Retinal pigment epithelial cell (primary cell): ENCODE data around the gene DDR2.

Experiments
- DNase-seq: peaks from one replicate; pipeline ENCODE4 v3.0.0-alpha.2; 2010; ENCODE audit warnings: low read depth
- H3K4me3 ChIP-seq: 2 replicates; pipeline ENCODE4 v1.5.1; 2011; ENCODE audit warnings: mild to moderate bottlenecking, low read length, control low read depth, moderate library complexity
- TF ChIP-seq, protein P1 (sequence below): conservative IDR thresholded peaks from 2 replicates; pipeline ENCODE4 v1.5.1; 2011; ENCODE audit warnings: low read depth, low read length, control low read depth, inconsistent platforms

DDR2 gene

DNA sequence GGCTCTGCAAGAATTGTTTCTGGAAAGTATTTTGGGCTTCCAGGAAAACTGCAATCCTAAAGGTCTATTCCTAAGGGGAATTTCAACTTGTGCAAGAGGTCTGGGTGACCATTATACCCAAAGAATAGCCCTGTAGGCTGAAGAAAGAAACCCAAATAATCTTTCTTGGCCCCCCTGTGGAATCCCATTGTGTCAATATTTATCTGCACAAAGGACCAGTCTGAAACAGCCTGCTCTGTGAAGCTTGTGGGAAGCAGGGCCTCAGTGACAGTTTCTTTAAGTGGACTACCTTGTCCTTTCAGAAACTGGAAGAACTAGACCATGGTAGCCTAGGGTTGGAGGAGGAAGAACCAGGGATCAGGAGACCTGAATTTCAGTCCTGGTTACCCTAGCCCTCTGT, 99.8 kb downstream of the DDR2 start:
- DNase-seq: no peak
- TF ChIP-seq, protein P1, sequence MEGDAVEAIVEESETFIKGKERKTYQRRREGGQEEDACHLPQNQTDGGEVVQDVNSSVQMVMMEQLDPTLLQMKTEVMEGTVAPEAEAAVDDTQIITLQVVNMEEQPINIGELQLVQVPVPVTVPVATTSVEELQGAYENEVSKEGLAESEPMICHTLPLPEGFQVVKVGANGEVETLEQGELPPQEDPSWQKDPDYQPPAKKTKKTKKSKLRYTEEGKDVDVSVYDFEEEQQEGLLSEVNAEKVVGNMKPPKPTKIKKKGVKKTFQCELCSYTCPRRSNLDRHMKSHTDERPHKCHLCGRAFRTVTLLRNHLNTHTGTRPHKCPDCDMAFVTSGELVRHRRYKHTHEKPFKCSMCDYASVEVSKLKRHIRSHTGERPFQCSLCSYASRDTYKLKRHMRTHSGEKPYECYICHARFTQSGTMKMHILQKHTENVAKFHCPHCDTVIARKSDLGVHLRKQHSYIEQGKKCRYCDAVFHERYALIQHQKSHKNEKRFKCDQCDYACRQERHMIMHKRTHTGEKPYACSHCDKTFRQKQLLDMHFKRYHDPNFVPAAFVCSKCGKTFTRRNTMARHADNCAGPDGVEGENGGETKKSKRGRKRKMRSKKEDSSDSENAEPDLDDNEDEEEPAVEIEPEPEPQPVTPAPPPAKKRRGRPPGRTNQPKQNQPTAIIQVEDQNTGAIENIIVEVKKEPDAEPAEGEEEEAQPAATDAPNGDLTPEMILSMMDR: no peak
- H3K4me3 ChIP-seq: no peak overlapping the region

DNA sequence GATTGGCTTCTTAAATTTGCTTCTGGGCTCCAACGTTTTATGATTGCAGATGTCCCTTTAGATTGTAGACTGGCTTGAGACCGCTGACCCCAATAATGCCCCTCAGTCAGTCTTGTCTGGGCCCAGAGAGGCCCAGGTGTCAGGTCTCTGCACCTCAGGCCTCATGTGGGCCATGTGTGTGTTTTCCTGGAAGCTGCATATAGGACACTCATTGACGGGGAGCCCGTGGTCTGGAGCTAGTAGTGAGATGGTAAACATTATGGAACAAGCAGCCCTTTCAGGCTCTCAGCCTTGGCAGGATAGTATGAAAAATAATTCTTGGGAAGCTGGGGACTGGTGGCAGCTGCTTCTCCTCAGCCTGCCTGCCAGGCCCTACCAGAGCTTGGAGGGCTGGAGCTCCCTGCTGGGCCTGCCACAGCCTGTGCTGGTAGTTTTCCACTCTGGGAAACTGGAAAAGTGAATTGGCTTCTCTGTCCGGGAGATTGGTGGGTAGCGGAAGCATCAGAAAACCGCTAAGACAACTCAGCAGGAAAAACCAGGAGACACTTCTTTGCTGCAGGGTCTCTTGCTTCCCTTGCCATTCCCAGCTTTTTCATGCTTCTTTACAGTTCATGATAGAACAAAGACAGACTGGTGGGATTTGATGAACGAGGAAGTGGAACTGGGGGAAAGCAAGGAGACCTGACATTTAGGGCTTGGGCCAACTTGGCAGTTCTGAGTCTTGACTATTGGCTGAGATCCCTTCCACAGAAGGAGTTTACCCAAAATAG, 100.5 kb downstream of the DDR2 start:
- no peak overlapping the region for H3K4me3 ChIP-seq
- no peak for DNase-seq
- TF ChIP-seq, protein P1: no peak

DNA sequence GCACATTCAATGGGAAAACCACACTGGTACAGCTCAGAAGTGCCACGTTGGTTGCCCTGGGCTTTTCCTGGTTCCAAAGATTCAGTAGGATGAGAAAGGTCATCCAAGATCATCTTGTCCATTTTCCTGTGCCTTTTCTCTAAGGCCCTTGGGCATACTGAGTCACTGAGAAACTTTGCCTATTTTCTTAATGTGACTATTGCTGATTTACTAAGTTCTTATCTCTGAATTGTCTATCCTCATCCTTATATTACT, 101.0 kb downstream of the DDR2 start:
- no peak overlapping the region for H3K4me3 ChIP-seq

DNA sequence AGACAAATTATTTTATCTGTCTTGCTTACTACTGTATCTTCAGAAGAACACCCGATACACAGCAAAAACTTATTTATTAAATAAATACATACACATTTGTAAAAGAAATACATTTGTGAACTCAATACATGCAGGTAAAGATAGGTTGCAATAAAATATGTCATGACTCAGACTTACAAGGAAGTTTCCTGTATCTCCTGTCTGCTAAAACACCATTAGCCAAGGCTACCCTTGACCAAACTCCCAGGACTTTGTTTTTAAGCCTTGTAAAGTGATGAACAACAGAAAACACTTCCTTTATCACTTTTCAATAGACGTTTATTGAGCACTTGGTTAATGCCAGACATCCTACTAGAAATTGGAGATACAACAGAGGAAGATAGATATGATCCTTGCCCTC, 101.8 kb downstream of the DDR2 start:
- TF ChIP-seq, protein P1: no peak
- no peak overlapping the region for H3K4me3 ChIP-seq
- DNase-seq: no peak

More for the DNA sequence above, 101.0 kb downstream of the DDR2 start:
- TF ChIP-seq, protein P1: no peak
- DNase-seq: no peak

DNA sequence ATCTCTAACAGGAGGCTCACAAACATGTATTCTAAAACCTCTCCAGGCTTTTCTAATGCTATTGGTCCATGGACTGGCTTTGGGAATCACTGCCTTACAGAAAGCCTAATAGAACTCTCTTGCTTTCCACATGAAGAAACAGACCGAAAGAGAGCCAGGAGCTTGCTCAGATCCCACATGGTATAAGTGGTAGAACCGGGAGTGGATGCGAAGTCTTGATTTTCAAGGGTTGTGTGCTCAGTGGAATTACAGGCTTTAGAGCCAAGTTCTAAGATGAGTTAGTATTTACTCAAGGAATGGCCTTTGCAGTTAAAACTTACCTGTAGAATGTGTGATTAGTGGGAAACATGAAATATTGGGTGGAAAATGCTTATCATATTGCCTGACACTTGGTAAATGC, 103.9 kb downstream of the DDR2 start:
- TF ChIP-seq, protein P1: no peak
- no peak for DNase-seq
- no peak overlapping the region for H3K4me3 ChIP-seq

DNA sequence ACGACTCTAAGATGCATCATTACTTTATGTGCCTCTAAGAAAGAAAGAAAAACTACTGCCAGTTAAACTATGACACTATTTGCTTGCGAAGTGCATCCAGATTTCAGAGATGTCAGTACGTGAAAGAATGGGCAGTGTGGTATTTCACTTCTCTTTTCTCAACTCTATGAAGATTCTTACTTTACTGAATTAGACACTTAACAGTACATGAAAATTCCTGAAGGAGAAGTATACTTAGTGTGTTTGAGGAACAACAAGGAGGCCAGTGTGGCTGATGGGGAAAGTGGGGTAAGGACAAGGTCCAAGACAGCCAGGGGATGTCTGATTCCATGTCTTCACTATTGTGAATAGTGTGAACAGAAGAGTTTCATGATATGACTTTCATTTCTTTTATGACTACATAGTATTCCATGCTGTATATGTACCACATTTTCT, 104.4 kb downstream of the DDR2 start:
- DNase-seq: no peak
- TF ChIP-seq, protein P1: no peak
- H3K4me3 ChIP-seq: no peak overlapping the region

DNA sequence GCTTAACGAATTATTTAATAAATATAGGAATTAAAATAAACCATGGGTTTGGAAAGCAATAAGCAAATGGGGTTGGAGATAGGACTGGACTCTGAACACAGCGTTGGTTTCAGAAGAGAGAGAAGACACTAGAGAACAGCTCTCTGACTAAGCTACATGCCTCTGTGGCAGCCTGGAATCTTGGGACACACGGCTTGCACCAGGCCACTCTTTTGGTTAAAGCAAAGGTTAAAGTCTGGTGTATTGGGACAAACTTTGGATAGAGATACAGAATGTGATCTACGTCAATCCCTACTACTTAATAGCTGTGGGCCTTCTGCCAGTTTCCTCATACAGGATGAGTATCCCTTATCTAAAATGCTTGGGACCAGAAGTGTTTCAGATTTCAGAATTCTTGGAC, 108.5 kb downstream of the DDR2 start:
- DNase-seq: no peak
- TF ChIP-seq, protein P1: no peak
- no peak overlapping the region for H3K4me3 ChIP-seq
